WTC11 (cell line): ENCODE measurements around the gene GHRHR. TPM values are rescaled to one million over a fixed set of nuclear protein-coding genes. Genes with fewer than 3 reads are reported as not detected.

Experiments used
- ATAC-seq: fragments of 200-7000 bp; cut with Tn5 transposase; 2 replicates; pipeline ENCODE4 v1.10.0; 2021; ENCODE audit warnings: mild to moderate bottlenecking, moderate library complexity
- CTCF ChIA-PET: fragments of 300-600 bp; sonication (Branson Sonifier 250); formaldehyde crosslinking; loops from one replicate; lab custom pipeline; 2021; ENCODE audit warnings: antibody characterized with exemption; lab: Charles Lee
- POLR2A ChIA-PET: fragments of 350-600 bp; sonication (Branson Sonifier 250); formaldehyde crosslinking; loops from one replicate; lab custom pipeline; 2021; ENCODE audit warnings: antibody characterized with exemption; lab: Charles Lee
- DNase-seq: peaks from one replicate; pipeline ENCODE4 v3.0.0; 2021; ENCODE audit warnings: low spot score
- H3K27ac Mint-ChIP-seq: 2 replicates; pipeline ENCODE4 v1.8.0; 2021; ENCODE audit warnings: mixed read lengths
- H3K27me3 Mint-ChIP-seq: 2 replicates; pipeline ENCODE4 v1.8.0; 2021; ENCODE audit warnings: low read depth, mild to moderate bottlenecking, moderate library complexity, mixed read lengths
- H3K36me3 Mint-ChIP-seq: 2 replicates; pipeline ENCODE4 v1.8.0; 2021; ENCODE audit warnings: mixed read lengths
- H3K4me1 Mint-ChIP-seq: 2 replicates; pipeline ENCODE4 v1.8.0; 2022; ENCODE audit warnings: mixed read lengths
- H3K4me3 Mint-ChIP-seq: 2 replicates; pipeline ENCODE4 v1.8.0; 2021; ENCODE audit warnings: mild to moderate bottlenecking, moderate library complexity, mixed read lengths
- H3K9me3 Mint-ChIP-seq: 2 replicates; pipeline ENCODE4 v1.8.0; 2021; ENCODE audit warnings: mixed read lengths
- CREM ChIP-seq: sonication (generic); formaldehyde crosslinking; IDR thresholded peaks from 2 replicates; pipeline ENCODE4 v1.8.1; 2022; ENCODE audit warnings: mild to moderate bottlenecking, missing genetic modification reagents, moderate library complexity
- EMX1 ChIP-seq: fragments of 250-450 bp; sonication (Bioruptor Pico); IDR thresholded peaks from 2 replicates; pipeline ENCODE4 v1.8.0; 2021; ENCODE audit warnings: mild to moderate bottlenecking
- IRF2 ChIP-seq: sonication (generic); formaldehyde crosslinking; IDR thresholded peaks from 2 replicates; pipeline ENCODE4 v1.8.0; 2022; ENCODE audit warnings: low read depth, missing genetic modification reagents, borderline replicate concordance
- RELA ChIP-seq: sonication (generic); formaldehyde crosslinking; IDR thresholded peaks from 2 replicates; pipeline ENCODE4 v1.8.1; 2022; ENCODE audit warnings: missing genetic modification reagents, mild to moderate bottlenecking, borderline replicate concordance
- ZNF121 ChIP-seq: sonication (generic); formaldehyde crosslinking; IDR thresholded peaks from 2 replicates; pipeline ENCODE4 v1.8.0; 2023; ENCODE audit warnings: missing genetic modification reagents
- ZNF138 ChIP-seq: sonication (generic); formaldehyde crosslinking; conservative IDR thresholded peaks from 2 replicates; pipeline ENCODE4 v1.8.1; 2022; ENCODE audit warnings: mild to moderate bottlenecking, moderate library complexity, missing genetic modification reagents
- ZNF232 ChIP-seq: sonication (generic); formaldehyde crosslinking; IDR thresholded peaks from 2 replicates; pipeline ENCODE4 v1.8.0; 2022; ENCODE audit warnings: mild to moderate bottlenecking, missing genetic modification reagents
- ZNF317 ChIP-seq: sonication (generic); formaldehyde crosslinking; IDR thresholded peaks from 2 replicates; pipeline ENCODE4 v1.8.1; 2023; ENCODE audit warnings: low read depth, mild to moderate bottlenecking, moderate library complexity, missing genetic modification reagents, borderline replicate concordance
- ZNF416 ChIP-seq: fragments of 250-450 bp; sonication (Bioruptor Pico); IDR thresholded peaks from 2 replicates; pipeline ENCODE4 v1.9.0; 2021; ENCODE audit warnings: mild to moderate bottlenecking, inconsistent platforms
- total RNA-seq: library from RNA; stranded (reverse); gene quantifications from 3 replicates; pipeline ENCODE4 v1.2.3, GENCODE V29; 2021
- TF ChIP-seq, protein P1 (sequence below): sonication (generic); formaldehyde crosslinking; IDR thresholded peaks from 2 replicates; pipeline ENCODE4 v1.8.1; 2022; ENCODE audit warnings: mild to moderate bottlenecking, missing genetic modification reagents, moderate library complexity, borderline replicate concordance
- TF ChIP-seq, protein P2 (sequence below): sonication (generic); formaldehyde crosslinking; IDR thresholded peaks from 2 replicates; pipeline ENCODE4 v1.8.0; 2023; ENCODE audit warnings: mild to moderate bottlenecking, missing genetic modification reagents
- TF ChIP-seq, protein P3 (sequence below): sonication (generic); formaldehyde crosslinking; conservative IDR thresholded peaks from 2 replicates; pipeline ENCODE4 v1.8.1; 2022; ENCODE audit warnings: mild to moderate bottlenecking, missing genetic modification reagents
- TF ChIP-seq, protein P4 (sequence below): sonication (generic); formaldehyde crosslinking; conservative IDR thresholded peaks from 2 replicates; pipeline ENCODE4 v1.8.1; 2023; ENCODE audit warnings: mild to moderate bottlenecking, low read depth, missing genetic modification reagents, moderate library complexity

Gene GHRHR
- total RNA-seq, 1 experiment from 2014 or later = 5.0 TPM

DNA sequence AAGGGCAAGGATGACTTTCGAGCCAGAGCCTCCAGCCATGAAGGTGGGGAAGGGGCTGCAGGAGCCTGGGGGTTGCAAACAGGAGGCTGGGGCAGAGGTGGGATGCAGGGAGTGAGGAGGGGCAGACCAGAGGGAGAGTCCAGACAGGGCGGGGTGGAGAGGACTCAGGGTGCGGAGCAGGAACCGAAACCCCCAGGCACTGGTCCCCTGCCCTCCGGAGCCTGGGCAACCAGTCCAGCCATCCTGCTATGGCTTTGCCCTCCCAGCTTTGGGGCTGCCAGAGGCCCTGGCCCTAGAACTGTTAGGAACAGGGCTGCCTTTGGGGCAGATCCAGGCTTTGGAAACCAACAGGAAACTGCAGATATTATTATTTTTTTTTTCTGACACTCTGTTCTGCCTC lies 24.2 kb downstream of the GHRHR start (continued):
- TF ChIP-seq, protein P1, sequence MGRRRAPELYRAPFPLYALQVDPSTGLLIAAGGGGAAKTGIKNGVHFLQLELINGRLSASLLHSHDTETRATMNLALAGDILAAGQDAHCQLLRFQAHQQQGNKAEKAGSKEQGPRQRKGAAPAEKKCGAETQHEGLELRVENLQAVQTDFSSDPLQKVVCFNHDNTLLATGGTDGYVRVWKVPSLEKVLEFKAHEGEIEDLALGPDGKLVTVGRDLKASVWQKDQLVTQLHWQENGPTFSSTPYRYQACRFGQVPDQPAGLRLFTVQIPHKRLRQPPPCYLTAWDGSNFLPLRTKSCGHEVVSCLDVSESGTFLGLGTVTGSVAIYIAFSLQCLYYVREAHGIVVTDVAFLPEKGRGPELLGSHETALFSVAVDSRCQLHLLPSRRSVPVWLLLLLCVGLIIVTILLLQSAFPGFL (CRISPR knock-in tag) = no peak
- TF ChIP-seq RELA (CRISPR knock-in tag) (no peak), ZNF138 (CRISPR knock-in tag) (no peak), EMX1 (CRISPR knock-in tag) (no peak), ZNF121 (CRISPR knock-in tag) (no peak), ZNF232 (CRISPR knock-in tag) (no peak), IRF2 (CRISPR knock-in tag) (no peak)

DNA sequence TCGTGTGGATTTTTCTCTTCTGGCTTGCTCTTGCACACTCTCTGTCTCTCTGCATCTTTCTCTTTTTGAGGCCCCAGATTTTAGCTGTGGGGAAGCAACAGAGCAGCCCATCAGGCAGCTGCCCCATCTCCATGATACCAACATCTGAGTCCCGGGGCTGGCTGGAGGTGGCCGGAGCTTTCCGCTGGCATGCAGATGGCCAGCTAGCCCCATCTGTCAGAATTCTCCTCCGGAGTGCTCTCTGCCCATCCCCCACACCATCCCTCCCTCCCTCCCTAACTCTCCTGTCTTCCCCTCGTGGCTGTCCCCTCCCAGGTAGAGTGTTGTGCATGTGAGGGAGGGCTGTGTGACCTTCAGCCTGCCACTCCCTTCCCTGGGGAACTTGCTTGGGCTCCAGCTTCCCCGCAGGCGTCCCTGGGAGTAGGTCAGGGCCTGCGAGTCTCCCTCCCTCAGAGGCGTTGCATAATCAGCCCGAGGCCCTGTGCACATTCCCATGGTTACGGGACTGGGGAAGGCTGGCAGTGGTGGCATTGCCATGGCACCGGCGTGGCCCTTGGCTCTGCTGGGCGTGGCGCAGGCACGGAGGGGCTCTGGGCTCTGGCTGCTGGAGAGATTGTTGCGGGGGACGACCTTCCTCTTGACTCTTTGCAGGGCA lies 24.7 kb downstream of the GHRHR start:
- H3K4me3 Mint-ChIP-seq = peak overlapping the region; percentile 12; the same call in 1 of the 2 replicates
- TF ChIP-seq, protein P2, sequence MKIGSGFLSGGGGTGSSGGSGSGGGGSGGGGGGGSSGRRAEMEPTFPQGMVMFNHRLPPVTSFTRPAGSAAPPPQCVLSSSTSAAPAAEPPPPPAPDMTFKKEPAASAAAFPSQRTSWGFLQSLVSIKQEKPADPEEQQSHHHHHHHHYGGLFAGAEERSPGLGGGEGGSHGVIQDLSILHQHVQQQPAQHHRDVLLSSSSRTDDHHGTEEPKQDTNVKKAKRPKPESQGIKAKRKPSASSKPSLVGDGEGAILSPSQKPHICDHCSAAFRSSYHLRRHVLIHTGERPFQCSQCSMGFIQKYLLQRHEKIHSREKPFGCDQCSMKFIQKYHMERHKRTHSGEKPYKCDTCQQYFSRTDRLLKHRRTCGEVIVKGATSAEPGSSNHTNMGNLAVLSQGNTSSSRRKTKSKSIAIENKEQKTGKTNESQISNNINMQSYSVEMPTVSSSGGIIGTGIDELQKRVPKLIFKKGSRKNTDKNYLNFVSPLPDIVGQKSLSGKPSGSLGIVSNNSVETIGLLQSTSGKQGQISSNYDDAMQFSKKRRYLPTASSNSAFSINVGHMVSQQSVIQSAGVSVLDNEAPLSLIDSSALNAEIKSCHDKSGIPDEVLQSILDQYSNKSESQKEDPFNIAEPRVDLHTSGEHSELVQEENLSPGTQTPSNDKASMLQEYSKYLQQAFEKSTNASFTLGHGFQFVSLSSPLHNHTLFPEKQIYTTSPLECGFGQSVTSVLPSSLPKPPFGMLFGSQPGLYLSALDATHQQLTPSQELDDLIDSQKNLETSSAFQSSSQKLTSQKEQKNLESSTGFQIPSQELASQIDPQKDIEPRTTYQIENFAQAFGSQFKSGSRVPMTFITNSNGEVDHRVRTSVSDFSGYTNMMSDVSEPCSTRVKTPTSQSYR (CRISPR knock-in tag) = 0 out of 2 replicates have a peak, but pooled peaks have one; percentile 35
- 0 out of 2 replicates have a peak, but pooled peaks have one; percentile 64 for TF ChIP-seq ZNF416 (CRISPR knock-in tag)
- TF ChIP-seq, protein P3, sequence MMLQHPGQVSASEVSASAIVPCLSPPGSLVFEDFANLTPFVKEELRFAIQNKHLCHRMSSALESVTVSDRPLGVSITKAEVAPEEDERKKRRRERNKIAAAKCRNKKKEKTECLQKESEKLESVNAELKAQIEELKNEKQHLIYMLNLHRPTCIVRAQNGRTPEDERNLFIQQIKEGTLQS = no peak
- H3K27me3 Mint-ChIP-seq = peaks cover 7% of the 10 kb centered on the region

DNA sequence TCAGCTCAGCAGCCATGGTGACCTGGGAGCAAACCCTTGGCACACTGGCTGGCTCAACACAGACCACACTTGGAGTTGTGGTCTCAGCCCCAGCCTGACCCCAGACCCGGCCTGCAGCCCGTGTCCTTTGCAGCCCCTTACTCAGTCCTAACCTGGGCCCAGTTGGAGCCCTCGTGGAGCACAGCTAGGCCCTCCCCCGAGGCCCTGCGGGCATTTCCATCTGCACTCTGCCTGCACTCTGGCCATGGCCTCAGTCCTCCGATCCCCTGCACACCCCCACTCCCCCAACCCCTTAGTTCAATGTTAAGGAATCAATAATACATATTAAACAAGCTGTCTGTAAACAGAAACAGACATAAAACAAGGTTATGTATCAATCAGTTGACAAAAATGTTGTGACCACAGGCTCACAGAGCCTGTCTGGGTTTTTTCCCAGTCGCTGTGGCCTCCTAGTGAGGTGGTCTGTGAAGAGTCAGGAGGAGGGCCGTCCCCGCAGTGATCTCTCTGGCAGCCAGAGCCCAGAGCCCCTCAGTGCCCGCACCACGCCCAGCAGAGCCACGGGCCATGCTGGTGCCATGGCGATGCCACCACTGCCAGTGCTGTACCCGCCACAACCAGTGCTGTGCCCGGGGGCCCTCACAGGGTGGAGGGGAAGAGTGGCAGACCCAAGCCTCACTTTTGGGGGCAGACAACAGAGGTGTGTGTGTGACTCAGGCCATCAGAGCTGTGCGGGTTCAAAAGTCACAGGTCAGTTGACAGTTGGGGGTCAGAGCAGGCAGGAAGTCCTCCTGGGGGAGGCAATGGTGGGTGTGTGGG lies 25.5 kb downstream of the GHRHR start:
- peaks cover 7% of the 10 kb centered on the region for H3K27me3 Mint-ChIP-seq
- H3K4me3 Mint-ChIP-seq = no peak overlapping the region
- ChIA-PET POLR2A (no interaction called here), CTCF (interaction anchor here (1.4 to 12.5 kb wide), 5 partner anchors 51 to 198 kb away, joined by 4 to 882 read pairs (median 87); partner anchors contain the start of gene ADCYAP1R1)
- DNase-seq (no peak), ATAC-seq (no peak)
- peaks cover 12% of the 10 kb centered on the region for H3K36me3 Mint-ChIP-seq
- peak overlapping the region; percentile 29; the same call in 1 of the 2 replicates for H3K27ac Mint-ChIP-seq
- TF ChIP-seq CREM = no peak
- TF ChIP-seq, protein P4, sequence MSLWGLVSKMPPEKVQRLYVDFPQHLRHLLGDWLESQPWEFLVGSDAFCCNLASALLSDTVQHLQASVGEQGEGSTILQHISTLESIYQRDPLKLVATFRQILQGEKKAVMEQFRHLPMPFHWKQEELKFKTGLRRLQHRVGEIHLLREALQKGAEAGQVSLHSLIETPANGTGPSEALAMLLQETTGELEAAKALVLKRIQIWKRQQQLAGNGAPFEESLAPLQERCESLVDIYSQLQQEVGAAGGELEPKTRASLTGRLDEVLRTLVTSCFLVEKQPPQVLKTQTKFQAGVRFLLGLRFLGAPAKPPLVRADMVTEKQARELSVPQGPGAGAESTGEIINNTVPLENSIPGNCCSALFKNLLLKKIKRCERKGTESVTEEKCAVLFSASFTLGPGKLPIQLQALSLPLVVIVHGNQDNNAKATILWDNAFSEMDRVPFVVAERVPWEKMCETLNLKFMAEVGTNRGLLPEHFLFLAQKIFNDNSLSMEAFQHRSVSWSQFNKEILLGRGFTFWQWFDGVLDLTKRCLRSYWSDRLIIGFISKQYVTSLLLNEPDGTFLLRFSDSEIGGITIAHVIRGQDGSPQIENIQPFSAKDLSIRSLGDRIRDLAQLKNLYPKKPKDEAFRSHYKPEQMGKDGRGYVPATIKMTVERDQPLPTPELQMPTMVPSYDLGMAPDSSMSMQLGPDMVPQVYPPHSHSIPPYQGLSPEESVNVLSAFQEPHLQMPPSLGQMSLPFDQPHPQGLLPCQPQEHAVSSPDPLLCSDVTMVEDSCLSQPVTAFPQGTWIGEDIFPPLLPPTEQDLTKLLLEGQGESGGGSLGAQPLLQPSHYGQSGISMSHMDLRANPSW (CRISPR knock-in tag) = no peak
- TF ChIP-seq ZNF317 (CRISPR knock-in tag) = peak; percentile 73; the same call in 1 of the 2 replicates
- H3K4me1 Mint-ChIP-seq = peaks cover 65% of the 10 kb centered on the region
- H3K9me3 Mint-ChIP-seq = peaks cover 9% of the 10 kb centered on the region

More for the DNA sequence above, 24.7 kb downstream of the GHRHR start:
- ATAC-seq (no peak), DNase-seq (peak; percentile 50)
- Mint-ChIP-seq H3K27ac (no peak overlapping the region), H3K9me3 (peaks cover 4% of the 10 kb centered on the region), H3K4me1 (peaks cover 71% of the 10 kb centered on the region), H3K36me3 (peaks cover 7% of the 10 kb centered on the region)
- ChIA-PET POLR2A (interaction anchor here (0.7 kb wide), 1 partner anchor 33 kb away, joined by 3 read pairs; no protein-coding TSS in a partner anchor), CTCF (interaction anchor here (1.4 to 12.5 kb wide), 5 partner anchors 50 to 198 kb away, joined by 4 to 882 read pairs (median 87); partner anchors contain the start of gene ADCYAP1R1)
